ENCODE results near the gene CFAP45. TPM values are rescaled to one million over a fixed set of nuclear protein-coding genes. Genes with fewer than 3 reads are reported as not detected.

Gene CFAP45
- total and polyA plus RNA-seq, 9 of the 15 experiments (the other 6 are each of a cell fraction or from before 2014, with no cell fraction given): 0.65 to 2.4 (median 1.5) TPM

- Histone ChIP-seq H3K27ac (ENCODE audit: extremely low read depth, low read depth, low read length) (no peak within 1 kb of the TSS), H3K4me1 (replicated peaks in 1 of 2; ENCODE audit: control insufficient read depth in 2 of 2, insufficient read depth in 2 of 2, low read length in 2 of 2) (peaks cover 0 to 5% of the 10 kb centered on the region in 2 experiments; a peak in 2 of 5 replicates), H3K27me3 (ENCODE audit: control insufficient read depth in 2 of 2, insufficient read depth in 2 of 2, low read length in 2 of 2) (peaks cover 28 to 96% of the 10 kb centered on the region in 2 experiments; a peak in 4 of 5 replicates), H3K4me3 (no peak within 1 kb of the TSS), H3K9ac (ENCODE audit: insufficient read depth in 1 of 2, low read depth in 2 of 2, low read length in 2 of 2) (no peak within 1 kb of the TSS), H2AFZ (ENCODE audit: low read depth, low read length) (no peak within 1 kb of the TSS), H3K36me3 (ENCODE audit: control insufficient read depth, insufficient read depth, low read length) (no peaks in the 10 kb centered on the region), H3K79me2 (ENCODE audit: control insufficient read depth, insufficient read depth, low read length) (no peaks in the 10 kb centered on the region), H3K9me1 (ENCODE audit: control insufficient read depth, insufficient read depth, low read length) (no peaks in the 10 kb centered on the region), H3K4me2 (ENCODE audit: insufficient read depth, low read length) (no peak within 1 kb of the TSS), H3K9me3 (replicated peaks; ENCODE audit: control insufficient read depth, insufficient read depth, low read depth, low read length) (no peaks in the 10 kb centered on the region), H4K20me1 (replicated peaks; ENCODE audit: control insufficient read depth, insufficient read depth, low read length) (no peaks in the 10 kb centered on the region)
- FAIRE-seq: no peak
- ChIA-PET CTCF (ENCODE audit: low intra/inter-chr PET ratio) (no interaction called here), POLR2A (interaction anchor here (0.7 kb wide), 2 partner anchors 10 to 55 kb away, joined by 3 read pairs; no protein-coding TSS in a partner anchor)
- no peak for DNase-seq (ENCODE audit: extremely low read depth in 1 of 4, low spot score in 3 of 4)
- in situ Hi-C loops (cut with MboI): no loop called here
- 6% methylated on average over 11 of the region's 11 CpGs for WGBS (ENCODE audit: insufficient coverage, low coverage, missing lambda C conversion rate)
- intact Hi-C loops (cut with micrococcal nuclease): no loop called here
- ATAC-seq: no peak
- TF ChIP-seq MAX (CRISPR knock-in tag; IDR thresholded peaks at IDR 0.05): peak; percentile 44; the same call in 1 of the 2 replicates
- no peak for TF ChIP-seq HDGF (IDR thresholded peaks at IDR 0.05)
- no peak for TF ChIP-seq FOXO4 (CRISPR knock-in tag; IDR thresholded peaks at IDR 0.05)
- no peak for TF ChIP-seq ZNF589 (CRISPR knock-in tag; IDR thresholded peaks at IDR 0.05; ENCODE audit: low read depth)
- TF ChIP-seq HOXB6 (CRISPR knock-in tag; IDR thresholded peaks at IDR 0.05; ENCODE audit: borderline replicate concordance): no peak
- no peak for TF ChIP-seq RFX5 (IDR thresholded peaks at IDR 0.05; ENCODE audit: low read depth, low read length)
- no peak for TF ChIP-seq KLF6 (CRISPR knock-in tag; IDR thresholded peaks at IDR 0.05; ENCODE audit: borderline replicate concordance)
- TF ChIP-seq USF1 (CRISPR knock-in tag; IDR thresholded peaks at IDR 0.05): 0 out of 2 replicates have a peak, but pooled peaks have one; percentile 9
- no peak for TF ChIP-seq PYGO2 (tag; IDR thresholded peaks at IDR 0.05)
- no peak for TF ChIP-seq TAF9B (IDR thresholded peaks at IDR 0.05; ENCODE audit: partially characterized antibody)
- TF ChIP-seq NKRF (IDR thresholded peaks at IDR 0.05; ENCODE audit: borderline replicate concordance): no peak
- no TSS peak for BruUV-seq (replicated peaks)
Observed at GRCh38 chr1:159826441-159827101, 73.4 kb downstream of the CFAP45 start, which contains the start of gene SLAMF8. Gene SLAMF8, plus strand, starts transcription at chr1:159826873. Its CDS starts 26 bp downstream, at chr1:159826899.

Measured in K562 (cell line).